ENCODE measurements around the gene ICAM4. TPM values are rescaled to one million over a fixed set of nuclear protein-coding genes. Genes with fewer than 3 reads are reported as not detected.

ICAM4 gene
- total RNA-seq, 1 experiment from 2014 or later, result 9.4 TPM

DNA sequence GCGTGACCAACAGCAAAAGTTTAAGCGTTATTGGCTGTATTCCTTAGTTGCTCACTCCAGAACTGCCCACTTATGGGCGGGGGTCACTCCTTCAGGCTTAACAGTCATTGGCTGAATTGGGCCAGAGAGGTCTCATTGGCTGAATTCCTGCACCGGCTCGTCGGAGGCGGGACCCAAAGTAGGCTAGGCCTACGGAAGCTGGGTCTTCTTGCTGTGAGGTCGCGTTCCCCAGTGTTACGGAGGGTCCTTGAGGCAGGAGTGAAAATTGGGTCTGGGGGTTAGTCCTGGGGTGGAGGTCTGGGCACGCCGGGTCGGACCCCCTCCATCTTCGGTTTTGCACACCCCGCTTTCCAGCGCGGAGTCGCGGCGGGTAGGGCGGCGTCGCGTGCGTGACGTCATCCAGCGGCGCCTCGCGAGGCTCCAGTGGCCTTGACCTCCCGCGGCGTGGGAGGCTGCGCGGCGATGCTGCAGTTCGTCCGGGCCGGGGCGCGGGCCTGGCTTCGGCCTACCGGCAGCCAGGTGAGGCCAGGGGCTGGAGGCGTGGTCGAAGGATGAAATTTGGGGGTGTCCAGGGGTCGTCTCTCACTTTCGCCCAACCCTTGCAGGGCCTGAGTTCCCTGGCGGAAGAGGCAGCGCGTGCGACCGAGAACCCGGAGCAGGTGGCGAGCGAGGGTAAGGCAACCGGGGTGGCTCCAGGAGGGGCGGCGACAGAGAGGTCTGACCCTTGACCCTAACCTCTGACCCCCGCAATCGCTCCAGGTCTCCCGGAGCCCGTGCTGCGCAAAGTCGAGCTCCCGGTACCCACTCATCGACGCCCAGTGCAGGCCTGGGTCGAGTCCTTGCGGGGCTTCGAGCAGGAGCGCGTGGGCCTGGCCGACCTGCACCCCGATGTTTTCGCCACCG, 34.7 kb upstream of the ICAM4 start, which contains the start of gene MRPL4:
Gene MRPL4, plus strand, starts transcription at position 423 of the 903 bp plus-strand sequence. Its CDS starts 40 bp downstream, at position 463.
- H3K27me3 Mint-ChIP-seq (ENCODE audit: insufficient read depth, unreplicated experiment), result no peaks in the 10 kb centered on the region
- TSS peak; percentile 59 for BruUV-seq (replicated peaks)

DNA sequence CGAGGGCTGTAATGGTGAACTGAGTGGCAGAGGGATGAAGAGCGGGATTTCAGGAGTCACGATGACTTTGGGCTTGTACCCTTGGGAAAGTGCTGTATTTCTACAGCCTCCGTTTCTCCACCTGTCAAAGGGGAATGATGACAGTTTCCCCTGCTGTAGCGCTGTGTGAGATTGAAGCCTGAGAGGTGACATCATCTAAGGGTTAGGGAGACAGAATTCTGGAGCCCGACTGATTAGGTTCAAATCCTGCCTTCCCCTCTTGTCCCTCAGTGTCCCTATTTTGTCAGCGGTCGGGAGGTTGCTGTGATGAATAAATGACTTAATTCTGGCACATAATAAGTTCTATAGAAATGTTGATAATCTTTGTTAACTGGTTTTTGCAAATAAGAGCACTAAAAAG, 34.0 kb upstream of the ICAM4 start:
- CTCF ChIA-PET, result interaction anchor here (1.2 kb wide), 1 partner anchor 136 kb away, joined by 5 read pairs; no protein-coding TSS in a partner anchor
- TF ChIP-seq, protein P1, sequence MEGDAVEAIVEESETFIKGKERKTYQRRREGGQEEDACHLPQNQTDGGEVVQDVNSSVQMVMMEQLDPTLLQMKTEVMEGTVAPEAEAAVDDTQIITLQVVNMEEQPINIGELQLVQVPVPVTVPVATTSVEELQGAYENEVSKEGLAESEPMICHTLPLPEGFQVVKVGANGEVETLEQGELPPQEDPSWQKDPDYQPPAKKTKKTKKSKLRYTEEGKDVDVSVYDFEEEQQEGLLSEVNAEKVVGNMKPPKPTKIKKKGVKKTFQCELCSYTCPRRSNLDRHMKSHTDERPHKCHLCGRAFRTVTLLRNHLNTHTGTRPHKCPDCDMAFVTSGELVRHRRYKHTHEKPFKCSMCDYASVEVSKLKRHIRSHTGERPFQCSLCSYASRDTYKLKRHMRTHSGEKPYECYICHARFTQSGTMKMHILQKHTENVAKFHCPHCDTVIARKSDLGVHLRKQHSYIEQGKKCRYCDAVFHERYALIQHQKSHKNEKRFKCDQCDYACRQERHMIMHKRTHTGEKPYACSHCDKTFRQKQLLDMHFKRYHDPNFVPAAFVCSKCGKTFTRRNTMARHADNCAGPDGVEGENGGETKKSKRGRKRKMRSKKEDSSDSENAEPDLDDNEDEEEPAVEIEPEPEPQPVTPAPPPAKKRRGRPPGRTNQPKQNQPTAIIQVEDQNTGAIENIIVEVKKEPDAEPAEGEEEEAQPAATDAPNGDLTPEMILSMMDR (IDR thresholded peaks at IDR 0.05; ENCODE audit: insufficient read depth in 1 of 2, low read depth in 1 of 2, low read length in 1 of 2, severe bottlenecking in 1 of 2, unreplicated experiment in 1 of 2), result no peak
- peaks cover 5% of the 10 kb centered on the region for H3K4me1 Mint-ChIP-seq (ENCODE audit: low read depth, unreplicated experiment)
- POLR2A ChIA-PET, result no interaction called here
- H3K27ac Mint-ChIP-seq (ENCODE audit: unreplicated experiment), result peak overlapping the region; percentile 94
- Histone ChIP-seq H3K27me3 (replicated peaks; ENCODE audit: control insufficient read depth, insufficient read depth, low read length) (no peaks in the 10 kb centered on the region), H3K9me3 (no peaks in the 10 kb centered on the region), H3K4me1 (peaks cover 4% of the 10 kb centered on the region; the same call in 1 of the 2 replicates), H3K36me3 (ENCODE audit: control insufficient read depth, insufficient read depth, low read length) (no peaks in the 10 kb centered on the region; the same call in 1 of the 2 replicates), H3K4me3 (ENCODE audit: low read depth, low read length) (peak overlapping the region; percentile 93)
- no peak for DNase-seq
- H3K4me3 Mint-ChIP-seq (ENCODE audit: unreplicated experiment), result peak overlapping the region; percentile 93
- H3K27me3 Mint-ChIP-seq (ENCODE audit: insufficient read depth, unreplicated experiment), result no peaks in the 10 kb centered on the region
- BruUV-seq (replicated peaks), result TSS peak; percentile 72
- peaks cover 51% of the 10 kb centered on the region for H3K36me3 Mint-ChIP-seq (ENCODE audit: insufficient read depth, unreplicated experiment)
- intact Hi-C loops (cut with micrococcal nuclease; ENCODE audit: unreplicated experiment), result loop anchor here (5.0 kb wide), 1 partner anchor 60 kb away; the partner anchor contains the start of gene DNMT1
- no peaks in the 10 kb centered on the region for H3K9me3 Mint-ChIP-seq (ENCODE audit: unreplicated experiment)

More for the DNA sequence above, 34.7 kb upstream of the ICAM4 start, which contains the start of gene MRPL4:
- peak within 1 kb of the TSS; percentile 93 for H3K4me3 ChIP-seq (ENCODE audit: low read depth, low read length)
- Mint-ChIP-seq H3K27ac (ENCODE audit: unreplicated experiment) (peak within 1 kb of the TSS; percentile 94), H3K36me3 (ENCODE audit: insufficient read depth, unreplicated experiment) (peaks cover 45% of the 10 kb centered on the region), H3K4me3 (ENCODE audit: unreplicated experiment) (peak within 1 kb of the TSS; percentile 93), H3K4me1 (ENCODE audit: low read depth, unreplicated experiment) (no peaks in the 10 kb centered on the region), H3K9me3 (ENCODE audit: unreplicated experiment) (no peaks in the 10 kb centered on the region)
- no peaks in the 10 kb centered on the region; the same call in 1 of the 2 replicates for H3K36me3 ChIP-seq (ENCODE audit: control insufficient read depth, insufficient read depth, low read length)
- CTCF ChIA-PET, result interaction anchor here (0.6 to 1.2 kb wide), 4 partner anchors 40 to 139 kb away, joined by 3 to 5 read pairs (median 4); no protein-coding TSS in a partner anchor
- POLR2A ChIA-PET, result interaction anchor here (0.6 kb wide), 2 partner anchors 21 to 156 kb away, joined by 3 read pairs; no protein-coding TSS in a partner anchor
- H3K9me3 ChIP-seq, result no peaks in the 10 kb centered on the region
- peaks cover 4% of the 10 kb centered on the region; the same call in 1 of the 2 replicates for H3K4me1 ChIP-seq
- no peaks in the 10 kb centered on the region for H3K27me3 ChIP-seq (replicated peaks; ENCODE audit: control insufficient read depth, insufficient read depth, low read length)
- intact Hi-C loops (cut with micrococcal nuclease; ENCODE audit: unreplicated experiment), result loop anchor here (1.0 to 5.0 kb wide), 2 partner anchors 60 to 132 kb away; partner anchors contain the start of gene DNMT1
- DNase-seq, result peak; percentile 95 to 97
- TF ChIP-seq, protein P1 (IDR thresholded peaks at IDR 0.05; ENCODE audit: insufficient read depth in 1 of 2, low read depth in 1 of 2, low read length in 1 of 2, severe bottlenecking in 1 of 2, unreplicated experiment in 1 of 2), result no peak

- H3K27me3 Mint-ChIP-seq (ENCODE audit: insufficient read depth, unreplicated experiment), result no peaks in the 10 kb centered on the region
- no peaks in the 10 kb centered on the region for H3K27me3 ChIP-seq (replicated peaks; ENCODE audit: control insufficient read depth, insufficient read depth, low read length)
- H3K36me3 ChIP-seq (ENCODE audit: control insufficient read depth, insufficient read depth, low read length), result peaks cover 2% of the 10 kb centered on the region; the same call in 1 of the 2 replicates
- peaks cover 7% of the 10 kb centered on the region for H3K4me1 Mint-ChIP-seq (ENCODE audit: low read depth, unreplicated experiment)
- peaks cover 51% of the 10 kb centered on the region for H3K36me3 Mint-ChIP-seq (ENCODE audit: insufficient read depth, unreplicated experiment)
- BruUV-seq (replicated peaks), result no TSS peak
- H3K4me1 ChIP-seq, result peaks cover 7% of the 10 kb centered on the region
- H3K27ac Mint-ChIP-seq (ENCODE audit: unreplicated experiment), result peak overlapping the region; percentile 22
- H3K9me3 ChIP-seq, result no peaks in the 10 kb centered on the region
- TF ChIP-seq, protein P1 (IDR thresholded peaks at IDR 0.05; ENCODE audit: insufficient read depth in 1 of 2, low read depth in 1 of 2, low read length in 1 of 2, severe bottlenecking in 1 of 2, unreplicated experiment in 1 of 2), result no peak
- intact Hi-C loops (cut with micrococcal nuclease; ENCODE audit: unreplicated experiment), result loop anchor here (5.0 kb wide), 1 partner anchor 62 kb away; the partner anchor contains the start of gene DNMT1
- no peak overlapping the region for H3K4me3 ChIP-seq (ENCODE audit: low read depth, low read length)
- POLR2A ChIA-PET, result no interaction called here
- H3K4me3 Mint-ChIP-seq (ENCODE audit: unreplicated experiment), result no peak overlapping the region
- CTCF ChIA-PET, result no interaction called here
- no peaks in the 10 kb centered on the region for H3K9me3 Mint-ChIP-seq (ENCODE audit: unreplicated experiment)
- no peak for DNase-seq
Observed at GRCh38 chr19:10254244-10254643, 32.5 kb upstream of the ICAM4 start.
